Superior temporal gyrus (tissue), 1 donor: Measurements from ENCODE around the gene SUSD1.
"Not testable (repeated sequence)": the region's sequence is repeated elsewhere in the genome, so short reads cannot be mapped to it uniquely, and the experiment has no call there.

Source experiments
- DNase-seq: peaks from one replicate; pipeline ENCODE4 v3.0.0-alpha.2; 2016; ENCODE audit errors: extremely low spot score

The SUSD1 gene

GRCh38 chr9:112130347-112130746 lies 44.8 kb downstream of the SUSD1 start:
- no peak for DNase-seq

- DNase-seq: no peak
Measured at GRCh38 chr9:112129246-112129645, 45.9 kb downstream of the SUSD1 start.

- not testable (repeated sequence) for DNase-seq
Measured at GRCh38 chr9:112128399-112128798, 46.7 kb downstream of the SUSD1 start.

- DNase-seq: no peak
Measured at GRCh38 chr9:112127281-112127680, 47.8 kb downstream of the SUSD1 start.

GRCh38 chr9:112125951-112126388 lies 49.1 kb downstream of the SUSD1 start:
- DNase-seq: no peak

- DNase-seq: no peak
Measured at GRCh38 chr9:112124156-112124555, 50.9 kb downstream of the SUSD1 start.

- no peak for DNase-seq
Measured at GRCh38 chr9:112121633-112122032, 53.5 kb downstream of the SUSD1 start.

GRCh38 chr9:112120439-112120925 lies 54.6 kb downstream of the SUSD1 start:
- peak; percentile 38 for DNase-seq

GRCh38 chr9:112120030-112120341 lies 55.1 kb downstream of the SUSD1 start:
- no peak for DNase-seq

- DNase-seq: no peak
Measured at GRCh38 chr9:112119225-112120029, 55.7 kb downstream of the SUSD1 start.

- no peak for DNase-seq
Measured at GRCh38 chr9:112118009-112118408, 57.1 kb downstream of the SUSD1 start.

GRCh38 chr9:112115970-112116753 lies 58.9 kb downstream of the SUSD1 start:
- no peak for DNase-seq

GRCh38 chr9:112115109-112115508 lies 60.0 kb downstream of the SUSD1 start:
- no peak for DNase-seq

- no peak for DNase-seq
Measured at GRCh38 chr9:112112941-112113681, 62.0 kb downstream of the SUSD1 start.

- DNase-seq: no peak
Measured at GRCh38 chr9:112112519-112112918, 62.6 kb downstream of the SUSD1 start.

GRCh38 chr9:112111461-112111860 lies 63.6 kb downstream of the SUSD1 start:
- no peak for DNase-seq

- no peak for DNase-seq
Measured at GRCh38 chr9:112110777-112111113, 64.4 kb downstream of the SUSD1 start.

- no peak for DNase-seq
Measured at GRCh38 chr9:112110094-112110776, 64.9 kb downstream of the SUSD1 start.

GRCh38 chr9:112104901-112105300 lies 70.2 kb downstream of the SUSD1 start:
- DNase-seq: no peak

- no peak for DNase-seq
Measured at GRCh38 chr9:112104401-112104800, 70.7 kb downstream of the SUSD1 start.

- DNase-seq: no peak
Measured at GRCh38 chr9:112103405-112103804, 71.7 kb downstream of the SUSD1 start.
